HG02970 (cell line): ENCODE results near the gene CCSAP.

Source experiments
- ATAC-seq: cut with Tn5 transposase; IDR thresholded peaks from one replicate; pipeline ENCODE4 v1.9.1; 2021; ENCODE audit warnings: mild to moderate bottlenecking, moderate library complexity, moderate number of reproducible peaks; ENCODE audit not compliant: unreplicated experiment, low FRiP score

Gene CCSAP

GRCh38 chr1:229365569-229365968, 22.7 kb upstream of the CCSAP start:
- no peak for ATAC-seq

- ATAC-seq, result no peak
These were observed 21.6 kb upstream of the CCSAP start for GRCh38 chr1:229364207-229365065.

- ATAC-seq, result no peak
These were observed 20.9 kb upstream of the CCSAP start for GRCh38 chr1:229363723-229364122.

- no peak for ATAC-seq
These were observed 17.6 kb upstream of the CCSAP start for GRCh38 chr1:229360420-229360819.

- ATAC-seq, result no peak
These were observed 12.8 kb upstream of the CCSAP start for GRCh38 chr1:229355661-229356060.

GRCh38 chr1:229354226-229354625, 11.4 kb upstream of the CCSAP start:
- ATAC-seq, result no peak

- no peak for ATAC-seq
These were observed 10.1 kb upstream of the CCSAP start for GRCh38 chr1:229352975-229353374.

- ATAC-seq, result no peak
These were observed 6.9 kb upstream of the CCSAP start for GRCh38 chr1:229349463-229350385.

- no peak for ATAC-seq
These were observed 4.7 kb upstream of the CCSAP start for GRCh38 chr1:229347528-229347927.

- no peak for ATAC-seq
These were observed 2.3 kb upstream of the CCSAP start for GRCh38 chr1:229344937-229345684.

- no peak for ATAC-seq
These were observed 1.3 kb upstream of the CCSAP start for GRCh38 chr1:229344139-229344538.

- ATAC-seq, result peak; percentile 74
These were observed 832 bp downstream of the CCSAP start for GRCh38 chr1:229341774-229342655.

GRCh38 chr1:229340496-229340895, 2.4 kb downstream of the CCSAP start:
- no peak for ATAC-seq

- no peak for ATAC-seq
These were observed 3.3 kb downstream of the CCSAP start for GRCh38 chr1:229339520-229339919.

- no peak for ATAC-seq
These were observed 3.8 kb downstream of the CCSAP start for GRCh38 chr1:229339086-229339485.

GRCh38 chr1:229336345-229336744, 6.5 kb downstream of the CCSAP start:
- no peak for ATAC-seq

- ATAC-seq, result no peak
These were observed 8.1 kb downstream of the CCSAP start for GRCh38 chr1:229334716-229335115.

GRCh38 chr1:229334269-229334668, 8.6 kb downstream of the CCSAP start:
- no peak for ATAC-seq

GRCh38 chr1:229328598-229329362, 14.1 kb downstream of the CCSAP start:
- no peak for ATAC-seq
